IMR-90 (cell line): Measurements from ENCODE around the gene CACNA2D4. TPM values are rescaled to one million over a fixed set of nuclear protein-coding genes. Genes with fewer than 3 reads are reported as not detected.

Experiments
- ATAC-seq: fragments of 200-7000 bp; cut with Tn5 transposase; 2 replicates; pipeline ENCODE4 v1.9.1; 2020; ENCODE audit warnings: low read depth, mild to moderate bottlenecking, moderate library complexity
- BruUV-seq: library from RNA; stranded (reverse); fragments of 400-500 nt; replicated peaks from 2 replicates; lab custom pipeline; 2021; lab: Mats Ljungman, UMichigan
- CTCF ChIA-PET: fragments of 300-600 bp; formaldehyde crosslinking; extraction: SDS; loops from one replicate; lab custom pipeline; 2021; ENCODE audit warnings: antibody characterized with exemption; lab: Yijun Ruan, JAX
- POLR2A ChIA-PET: fragments of 300-600 bp; sonication (Branson Sonifier 250); formaldehyde crosslinking; loops from one replicate; lab custom pipeline; 2022; ENCODE audit warnings: antibody characterized with exemption; ENCODE audit not compliant: unreplicated experiment; lab: Charles Lee
- DNase-seq: peaks from one replicate; pipeline ENCODE4 v3.0.0; 2013
- H2AFZ ChIP-seq: replicated peaks from 2 replicates; pipeline ENCODE3; 2013; ENCODE audit warnings: low read length, mild to moderate bottlenecking; ENCODE audit not compliant: poor library complexity
- H2AK5ac ChIP-seq: 2 replicates; pipeline ENCODE4 v1.6.1; 2013; ENCODE audit warnings: low read depth, low read length, inconsistent platforms
- H2AK9ac ChIP-seq: replicated peaks from 2 replicates; pipeline ENCODE3; 2013; ENCODE audit warnings: mild to moderate bottlenecking, low read depth, low read length, moderate library complexity; ENCODE audit not compliant: poor library complexity
- H2BK120ac ChIP-seq: 2 replicates; pipeline ENCODE4 v1.6.1; 2013; ENCODE audit warnings: low read depth, low read length, inconsistent platforms
- H2BK15ac ChIP-seq: 3 replicates; pipeline ENCODE4 v1.6.1; 2013; ENCODE audit warnings: low read depth, low read length, inconsistent platforms
- H2BK20ac ChIP-seq: 2 replicates; pipeline ENCODE4 v1.6.1; 2013; ENCODE audit warnings: low read depth, mild to moderate bottlenecking, inconsistent platforms, low read length, moderate library complexity
- H2BK5ac ChIP-seq: 2 replicates; pipeline ENCODE4 v1.6.1; 2013; ENCODE audit warnings: mild to moderate bottlenecking, low read depth, low read length, inconsistent platforms; ENCODE audit not compliant: poor library complexity, severe bottlenecking
- H3K14ac ChIP-seq: replicated peaks from 2 replicates; pipeline ENCODE4 v1.6.1; 2013; ENCODE audit warnings: low read depth, low read length, inconsistent platforms
- H3K18ac ChIP-seq: 2 replicates; pipeline ENCODE4 v1.6.1; 2013; ENCODE audit warnings: low read depth, low read length, control low read depth
- H3K23ac ChIP-seq: 2 replicates; pipeline ENCODE4 v1.6.1; 2013; ENCODE audit warnings: low read depth, low read length, inconsistent platforms
- H3K27ac ChIP-seq: 2 replicates; pipeline ENCODE4 v1.5.1; 2013; ENCODE audit warnings: mild to moderate bottlenecking, control low read depth, low read length; ENCODE audit not compliant: insufficient read depth
- H3K27me3 ChIP-seq: 2 replicates; pipeline ENCODE4 v1.6.1; 2013; ENCODE audit warnings: low read length; ENCODE audit not compliant: control insufficient read depth, insufficient read depth
- H3K36me3 ChIP-seq: 2 replicates; pipeline ENCODE4 v1.6.1; 2013; ENCODE audit warnings: low read length, mixed read lengths; ENCODE audit not compliant: control insufficient read depth, insufficient read depth
- H3K4ac ChIP-seq: 2 replicates; pipeline ENCODE4 v1.6.1; 2013; ENCODE audit warnings: low read depth, low read length, inconsistent platforms
- H3K4me1 ChIP-seq: 2 replicates; pipeline ENCODE4 v1.6.1; 2013; ENCODE audit warnings: low read length, mixed read lengths; ENCODE audit not compliant: control insufficient read depth, insufficient read depth
- H3K4me2 ChIP-seq: 2 replicates; pipeline ENCODE4 v1.6.1; 2013; ENCODE audit warnings: low read depth, mild to moderate bottlenecking, control low read depth, low read length, moderate library complexity
- H3K4me3 ChIP-seq: 2 replicates; pipeline ENCODE4 v1.5.1; 2013; ENCODE audit warnings: low read depth, mild to moderate bottlenecking, control low read depth, low read length, moderate library complexity; ENCODE audit not compliant: insufficient read depth
- H3K56ac ChIP-seq: 2 replicates; pipeline ENCODE4 v1.6.1; 2013; ENCODE audit warnings: low read length, inconsistent platforms; ENCODE audit not compliant: insufficient read depth; ENCODE audit errors: extremely low read depth
- H3K79me1 ChIP-seq, 2 experiments: 2 replicates each; pipeline ENCODE4 v1.6.1; 2013; ENCODE audit warnings: low read length in 2 of 2, inconsistent platforms in 1 of 2, low read depth in 1 of 2
- H3K9ac ChIP-seq: 2 replicates; pipeline ENCODE4 v1.6.1; 2013; ENCODE audit warnings: low read depth, low read length, control low read depth
- H3K9me1 ChIP-seq: 2 replicates; pipeline ENCODE4 v1.6.1; 2013; ENCODE audit warnings: low read length, inconsistent platforms; ENCODE audit not compliant: insufficient read depth
- H3K9me3 ChIP-seq: 2 replicates; pipeline ENCODE4 v1.6.1; 2013; ENCODE audit warnings: low read length; ENCODE audit not compliant: control insufficient read depth, insufficient read depth
- H4K20me1 ChIP-seq: 2 replicates; pipeline ENCODE4 v1.6.1; 2013; ENCODE audit warnings: low read length, inconsistent platforms; ENCODE audit not compliant: insufficient read depth
- H4K5ac ChIP-seq: 2 replicates; pipeline ENCODE4 v1.6.1; 2013; ENCODE audit warnings: mild to moderate bottlenecking, low read depth, low read length, control low read depth
- H4K8ac ChIP-seq, 2 experiments: 2 replicates each; pipeline ENCODE4 v1.6.1; 2013; ENCODE audit warnings: low read depth in 2 of 2, low read length in 2 of 2, control low read depth in 1 of 2, inconsistent platforms in 1 of 2
- H4K91ac ChIP-seq: 2 replicates; pipeline ENCODE4 v1.6.1; 2013; ENCODE audit warnings: low read depth, low read length, inconsistent platforms; ENCODE audit not compliant: insufficient read depth
- BHLHE40 ChIP-seq: fragments of 150-350 bp; IDR thresholded peaks from 2 replicates; pipeline ENCODE4 v1.6.1; 2016; ENCODE audit warnings: mild to moderate bottlenecking, low read depth, low read length
- CEBPB ChIP-seq: IDR thresholded peaks from 2 replicates; pipeline ENCODE4 v1.6.1; 2012; ENCODE audit warnings: low read depth, low read length, improper control_type of control experiment
- CHD1 ChIP-seq: IDR thresholded peaks from 2 replicates; pipeline ENCODE4 v1.6.1; 2012; ENCODE audit warnings: low read depth, low read length, improper control_type of control experiment
- FOS ChIP-seq: fragments of 150-350 bp; IDR thresholded peaks from 2 replicates; pipeline ENCODE4 v1.6.1; 2016; ENCODE audit warnings: low read depth, low read length
- MAFK ChIP-seq: IDR thresholded peaks from 2 replicates; pipeline ENCODE4 v1.6.1; 2012; ENCODE audit warnings: low read depth, low read length, improper control_type of control experiment
- MAZ ChIP-seq: IDR thresholded peaks from 2 replicates; pipeline ENCODE4 v1.6.1; 2012; ENCODE audit warnings: low read depth, mild to moderate bottlenecking, low read length, improper control_type of control experiment, moderate library complexity, borderline replicate concordance
- MXI1 ChIP-seq: IDR thresholded peaks from 2 replicates; pipeline ENCODE4 v1.6.1; 2012; ENCODE audit warnings: low read depth, mild to moderate bottlenecking, low read length, moderate library complexity, borderline replicate concordance
- NFE2L2 ChIP-seq: fragments of 150-350 bp; IDR thresholded peaks from 2 replicates; pipeline ENCODE4 v1.6.1; 2016; ENCODE audit warnings: low read depth, mild to moderate bottlenecking, low read length
- POLR2A ChIP-seq: IDR thresholded peaks from 2 replicates; pipeline ENCODE4 v1.6.1; 2012; ENCODE audit warnings: mild to moderate bottlenecking, low read depth, low read length
- RAD21 ChIP-seq: IDR thresholded peaks from 2 replicates; pipeline ENCODE4 v1.6.1; 2012; ENCODE audit warnings: low read length, improper control_type of control experiment
- RCOR1 ChIP-seq: IDR thresholded peaks from 2 replicates; pipeline ENCODE4 v1.6.1; 2012; ENCODE audit warnings: mild to moderate bottlenecking, low read length, improper control_type of control experiment; ENCODE audit not compliant: insufficient replicate concordance
- RFX5 ChIP-seq: IDR thresholded peaks from 2 replicates; pipeline ENCODE4 v1.8.0; 2012; ENCODE audit warnings: low read depth, mild to moderate bottlenecking, low read length, moderate library complexity
- SMC3 ChIP-seq: fragments of 150-350 bp; IDR thresholded peaks from 2 replicates; pipeline ENCODE4 v1.6.1; 2016; ENCODE audit warnings: low read depth, mild to moderate bottlenecking, antibody characterized with exemption, low read length, moderate library complexity
- WGBS, 2 experiments: methylation state at CpG; one replicate each; pipeline versions ENCODE4 v1.1.5 to v1.1.7; 2013; ENCODE audit warnings: missing lambda C conversion rate in 2 of 2; ENCODE audit not compliant: insufficient read length in 1 of 2; ENCODE audit errors: extremely low coverage in 2 of 2; 5-methylcytosine and 5-hydroxymethylcytosine counted together
- dilution Hi-C: fragments of 300-500 bp; cut with HindIII; formaldehyde crosslinking; loops from one replicate; pipeline ENCODE4 v1.14.3; 2018; ENCODE audit warnings: low sequenced_read_pairs; ENCODE audit not compliant: unreplicated experiment
- in situ Hi-C: fragments of 300-500 bp; cut with MboI; formaldehyde crosslinking; loops from 3 replicates; pipeline ENCODE4 v1.14.3; 2019; ENCODE audit warnings: low sequenced_read_pairs, inconsistent platforms, mixed read lengths
- intact Hi-C: fragments of 100-400 bp; cut with micrococcal nuclease; formaldehyde crosslinking; loops from 2 replicates; pipeline ENCODE4 v1.10.0; 2022
- polyA plus RNA-seq, 3 experiments: library from polyadenylated mRNA; depleted of rRNA; stranded (reverse); fragments of >200 nt; gene quantifications; 2 replicates each; pipeline ENCODE4 v1.2.3, GENCODE V29; 2012; ENCODE audit warnings: low replicate concordance in 1 of 3
- total RNA-seq: library from RNA; depleted of rRNA; stranded (reverse); fragments of >200 nt; gene quantifications from 2 replicates; pipeline ENCODE4 v1.2.3, GENCODE V29; 2012
- TF ChIP-seq, protein P1 (sequence below): conservative IDR thresholded peaks from 2 replicates; pipeline ENCODE4 v1.5.1; 2012; ENCODE audit warnings: mild to moderate bottlenecking, low read depth, low read length, improper control_type of control experiment
- TF ChIP-seq, protein P2 (sequence below): fragments of 150-350 bp; IDR thresholded peaks from 2 replicates; pipeline ENCODE4 v1.6.1; 2016; ENCODE audit warnings: low read depth, mild to moderate bottlenecking, low read length, moderate library complexity, borderline replicate concordance

Gene CACNA2D4
- total and polyA plus RNA-seq, 2 of the 4 experiments (the other 2 are of a cell fraction), result 0.18 to 0.22 TPM

DNA sequence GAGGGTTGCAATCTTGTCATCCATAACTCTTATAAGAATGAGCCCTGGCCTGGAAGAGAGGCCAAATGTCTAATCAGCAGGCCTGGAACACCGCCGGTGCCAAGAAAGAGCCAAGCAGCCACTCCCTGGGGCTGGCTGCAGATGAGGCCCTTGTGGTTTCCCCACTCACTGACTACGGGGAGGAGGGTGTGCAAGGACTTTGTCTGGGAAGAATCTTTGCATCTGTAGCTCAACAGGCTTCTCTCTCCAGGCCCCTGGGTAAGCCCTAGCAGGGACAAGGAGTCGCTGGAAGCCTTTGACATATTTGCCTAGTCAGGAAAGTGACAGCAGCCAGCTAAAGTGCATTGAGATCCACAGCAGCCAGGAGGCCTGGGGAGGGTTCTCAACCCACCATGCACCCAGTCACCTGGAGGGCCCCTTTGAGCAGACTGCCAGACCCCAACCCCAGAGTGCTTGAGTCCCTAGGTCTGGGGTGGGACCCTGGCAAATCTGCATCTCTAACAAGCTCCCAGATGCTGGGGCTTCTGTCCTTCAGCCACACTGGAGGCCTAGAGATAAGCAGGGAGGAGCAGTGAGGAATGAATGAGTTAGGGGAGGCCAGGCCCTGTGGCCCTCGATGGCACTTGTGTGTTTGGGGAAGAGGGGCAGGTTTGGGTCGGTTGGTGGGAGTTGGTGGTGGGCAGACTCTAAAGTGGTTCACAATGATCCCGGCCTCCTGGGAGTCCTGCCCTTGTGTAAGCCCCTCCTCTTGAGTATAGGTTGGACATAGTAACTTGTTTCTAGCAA, 112.0 kb downstream of the CACNA2D4 start:
- ChIA-PET POLR2A (no interaction called here), CTCF (interaction anchor here (0.5 to 1.1 kb wide), 2 partner anchors 134 to 1063 kb away, joined by 3 to 4 read pairs; no protein-coding TSS in a partner anchor)
- H3K27ac ChIP-seq, result no peak overlapping the region
- DNase-seq (no peak), ATAC-seq (no peak)
- no peak overlapping the region for H2BK120ac ChIP-seq
- H2BK15ac ChIP-seq, result no peak overlapping the region
- H3K18ac ChIP-seq, result no peak overlapping the region
- H2AK9ac ChIP-seq, result no peak overlapping the region
- no peak overlapping the region for H4K5ac ChIP-seq
- H3K9me3 ChIP-seq, result no peaks in the 10 kb centered on the region
- 89% methylated on average over 3 of the region's 7 CpGs; no CpG with 5 or more reads in 1 of the 2 experiments for WGBS, 2 experiments
- no peak overlapping the region for H2BK20ac ChIP-seq
- dilution Hi-C loops (no loop called here), in situ Hi-C loops (loop anchor here (10.0 to 25.0 kb wide), 3 partner anchors 218 to 778 kb away; no protein-coding TSS in a partner anchor), intact Hi-C loops (no loop called here)
- H3K4me3 ChIP-seq, result no peak overlapping the region
- H3K23ac ChIP-seq, result no peak overlapping the region
- H3K36me3 ChIP-seq, result no peaks in the 10 kb centered on the region
- no peak overlapping the region for H3K56ac ChIP-seq
- H3K9ac ChIP-seq, result no peak overlapping the region
- no peak overlapping the region for H3K4ac ChIP-seq
- H3K4me2 ChIP-seq, result no peak overlapping the region
- no TSS peak for BruUV-seq
- H3K27me3 ChIP-seq, result no peaks in the 10 kb centered on the region; the same call in 1 of the 2 replicates
- no peaks in the 10 kb centered on the region for H4K20me1 ChIP-seq
- H3K9me1 ChIP-seq, result peaks cover 7% of the 10 kb centered on the region; the same call in 1 of the 2 replicates
- no peak overlapping the region for H4K8ac ChIP-seq
- no peak overlapping the region for H3K14ac ChIP-seq
- no peak overlapping the region for H4K91ac ChIP-seq
- H3K4me1 ChIP-seq, result no peaks in the 10 kb centered on the region
- no peaks in the 10 kb centered on the region for H3K79me1 ChIP-seq
- H2AFZ ChIP-seq, result peak overlapping the region; percentile 7
- no peak overlapping the region for H2BK5ac ChIP-seq
- H2AK5ac ChIP-seq, result no peak overlapping the region
- TF ChIP-seq MXI1 (no peak), POLR2A (no peak), RAD21 (no peak), BHLHE40 (no peak), FOS (no peak), RFX5 (no peak), CHD1 (no peak), RCOR1 (no peak), SMC3 (no peak), CEBPB (no peak), MAZ (no peak), MAFK (no peak), NFE2L2 (no peak)
- TF ChIP-seq, protein P1, sequence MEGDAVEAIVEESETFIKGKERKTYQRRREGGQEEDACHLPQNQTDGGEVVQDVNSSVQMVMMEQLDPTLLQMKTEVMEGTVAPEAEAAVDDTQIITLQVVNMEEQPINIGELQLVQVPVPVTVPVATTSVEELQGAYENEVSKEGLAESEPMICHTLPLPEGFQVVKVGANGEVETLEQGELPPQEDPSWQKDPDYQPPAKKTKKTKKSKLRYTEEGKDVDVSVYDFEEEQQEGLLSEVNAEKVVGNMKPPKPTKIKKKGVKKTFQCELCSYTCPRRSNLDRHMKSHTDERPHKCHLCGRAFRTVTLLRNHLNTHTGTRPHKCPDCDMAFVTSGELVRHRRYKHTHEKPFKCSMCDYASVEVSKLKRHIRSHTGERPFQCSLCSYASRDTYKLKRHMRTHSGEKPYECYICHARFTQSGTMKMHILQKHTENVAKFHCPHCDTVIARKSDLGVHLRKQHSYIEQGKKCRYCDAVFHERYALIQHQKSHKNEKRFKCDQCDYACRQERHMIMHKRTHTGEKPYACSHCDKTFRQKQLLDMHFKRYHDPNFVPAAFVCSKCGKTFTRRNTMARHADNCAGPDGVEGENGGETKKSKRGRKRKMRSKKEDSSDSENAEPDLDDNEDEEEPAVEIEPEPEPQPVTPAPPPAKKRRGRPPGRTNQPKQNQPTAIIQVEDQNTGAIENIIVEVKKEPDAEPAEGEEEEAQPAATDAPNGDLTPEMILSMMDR, result no peak
- TF ChIP-seq, protein P2, sequence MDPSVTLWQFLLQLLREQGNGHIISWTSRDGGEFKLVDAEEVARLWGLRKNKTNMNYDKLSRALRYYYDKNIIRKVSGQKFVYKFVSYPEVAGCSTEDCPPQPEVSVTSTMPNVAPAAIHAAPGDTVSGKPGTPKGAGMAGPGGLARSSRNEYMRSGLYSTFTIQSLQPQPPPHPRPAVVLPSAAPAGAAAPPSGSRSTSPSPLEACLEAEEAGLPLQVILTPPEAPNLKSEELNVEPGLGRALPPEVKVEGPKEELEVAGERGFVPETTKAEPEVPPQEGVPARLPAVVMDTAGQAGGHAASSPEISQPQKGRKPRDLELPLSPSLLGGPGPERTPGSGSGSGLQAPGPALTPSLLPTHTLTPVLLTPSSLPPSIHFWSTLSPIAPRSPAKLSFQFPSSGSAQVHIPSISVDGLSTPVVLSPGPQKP, result no peak
